ENCODE data around the gene ASAP2. TPM values are rescaled to one million over a fixed set of nuclear protein-coding genes. Genes with fewer than 3 reads are reported as not detected.

The ASAP2 gene
- total RNA-seq, 1 donor from 2014 or later, result 60.7 TPM

DNA sequence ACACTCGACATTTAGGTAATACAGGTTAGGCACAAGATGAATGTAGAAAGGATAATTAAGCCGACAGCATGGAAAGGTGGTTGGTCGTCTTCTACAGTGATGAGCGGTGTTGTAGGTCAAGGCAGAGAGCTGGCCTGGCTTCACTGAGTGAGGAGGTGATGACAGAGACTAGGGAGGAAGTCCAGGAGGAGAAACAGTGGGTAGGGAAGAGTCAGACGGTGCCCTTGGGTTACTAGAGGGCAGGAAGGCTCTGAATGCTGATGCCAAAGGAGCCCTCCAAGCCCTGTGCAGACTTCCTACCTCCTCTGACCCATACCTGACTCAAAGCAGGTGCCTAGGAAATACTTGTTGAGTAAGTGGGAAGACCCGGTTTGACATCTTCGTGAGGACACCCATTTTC lies 116.0 kb downstream of the ASAP2 start:
- no peak overlapping the region for H3K27ac Mint-ChIP-seq (ENCODE audit: unreplicated experiment)
- no peaks in the 10 kb centered on the region for H3K9me3 Mint-ChIP-seq (ENCODE audit: low read depth)
- TF ChIP-seq, protein P1, sequence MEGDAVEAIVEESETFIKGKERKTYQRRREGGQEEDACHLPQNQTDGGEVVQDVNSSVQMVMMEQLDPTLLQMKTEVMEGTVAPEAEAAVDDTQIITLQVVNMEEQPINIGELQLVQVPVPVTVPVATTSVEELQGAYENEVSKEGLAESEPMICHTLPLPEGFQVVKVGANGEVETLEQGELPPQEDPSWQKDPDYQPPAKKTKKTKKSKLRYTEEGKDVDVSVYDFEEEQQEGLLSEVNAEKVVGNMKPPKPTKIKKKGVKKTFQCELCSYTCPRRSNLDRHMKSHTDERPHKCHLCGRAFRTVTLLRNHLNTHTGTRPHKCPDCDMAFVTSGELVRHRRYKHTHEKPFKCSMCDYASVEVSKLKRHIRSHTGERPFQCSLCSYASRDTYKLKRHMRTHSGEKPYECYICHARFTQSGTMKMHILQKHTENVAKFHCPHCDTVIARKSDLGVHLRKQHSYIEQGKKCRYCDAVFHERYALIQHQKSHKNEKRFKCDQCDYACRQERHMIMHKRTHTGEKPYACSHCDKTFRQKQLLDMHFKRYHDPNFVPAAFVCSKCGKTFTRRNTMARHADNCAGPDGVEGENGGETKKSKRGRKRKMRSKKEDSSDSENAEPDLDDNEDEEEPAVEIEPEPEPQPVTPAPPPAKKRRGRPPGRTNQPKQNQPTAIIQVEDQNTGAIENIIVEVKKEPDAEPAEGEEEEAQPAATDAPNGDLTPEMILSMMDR (IDR thresholded peaks at IDR 0.05), result no peak
- peaks cover 15% of the 10 kb centered on the region for H3K4me1 Mint-ChIP-seq (ENCODE audit: low read depth)
- no peak for DNase-seq (ENCODE audit: low spot score)
- no peak overlapping the region for H3K4me3 Mint-ChIP-seq (ENCODE audit: unreplicated experiment)
- no peaks in the 10 kb centered on the region for H3K27me3 Mint-ChIP-seq (ENCODE audit: low read depth)
- peaks cover 16% of the 10 kb centered on the region for H3K36me3 Mint-ChIP-seq (ENCODE audit: low read depth)

DNA sequence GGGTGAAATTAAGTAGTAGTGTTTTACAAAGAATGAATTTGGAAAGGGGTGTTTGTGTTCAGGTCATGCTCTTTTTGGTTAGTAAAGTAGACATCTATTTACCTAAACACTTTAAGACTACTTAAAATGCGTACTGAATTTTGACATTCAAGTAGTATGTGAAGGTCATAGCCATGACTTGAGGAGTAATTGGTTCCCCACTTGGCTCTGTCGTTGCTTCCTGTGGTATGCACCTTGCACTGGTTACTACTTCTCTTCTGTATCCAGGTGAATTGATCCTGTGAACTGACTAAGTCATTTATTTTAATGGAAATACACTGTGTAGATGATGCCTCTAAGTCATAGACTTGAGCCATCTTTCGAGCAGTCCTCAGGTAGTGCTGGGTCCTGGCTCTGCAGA lies 118.8 kb downstream of the ASAP2 start:
- DNase-seq (ENCODE audit: low spot score), result no peak
- Mint-ChIP-seq H3K27ac (ENCODE audit: unreplicated experiment) (no peak overlapping the region), H3K27me3 (ENCODE audit: low read depth) (no peaks in the 10 kb centered on the region), H3K4me3 (ENCODE audit: unreplicated experiment) (no peak overlapping the region), H3K36me3 (ENCODE audit: low read depth) (peaks cover 29% of the 10 kb centered on the region), H3K9me3 (ENCODE audit: low read depth) (no peaks in the 10 kb centered on the region), H3K4me1 (ENCODE audit: low read depth) (peaks cover 29% of the 10 kb centered on the region)
- TF ChIP-seq, protein P1 (IDR thresholded peaks at IDR 0.05), result no peak

DNA sequence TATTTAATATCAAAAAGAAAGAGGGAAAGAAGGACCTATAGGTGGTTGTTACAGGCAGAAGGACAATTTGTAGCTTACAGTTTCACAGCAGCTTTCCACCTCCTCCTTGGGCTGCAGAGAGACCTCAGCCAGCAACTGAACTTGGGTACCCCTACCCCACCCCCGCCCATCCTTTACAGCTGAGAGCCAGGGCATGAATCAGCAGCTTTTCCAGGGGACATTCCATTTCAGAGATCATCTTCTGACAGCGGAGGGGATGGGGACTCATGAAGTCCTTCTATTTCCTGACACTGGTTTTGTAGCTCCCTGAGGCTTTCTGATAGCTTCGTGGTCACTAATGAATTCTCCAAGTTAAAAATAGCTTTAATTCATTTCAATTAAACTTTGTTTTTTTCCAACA lies 120.4 kb downstream of the ASAP2 start:
- H3K9me3 Mint-ChIP-seq (ENCODE audit: low read depth), result no peaks in the 10 kb centered on the region
- no peak overlapping the region for H3K4me3 Mint-ChIP-seq (ENCODE audit: unreplicated experiment)
- peak overlapping the region; percentile 83 for H3K27ac Mint-ChIP-seq (ENCODE audit: unreplicated experiment)
- TF ChIP-seq, protein P1 (IDR thresholded peaks at IDR 0.05), result no peak
- DNase-seq (ENCODE audit: low spot score), result no peak
- H3K27me3 Mint-ChIP-seq (ENCODE audit: low read depth), result no peaks in the 10 kb centered on the region
- peaks cover 28% of the 10 kb centered on the region for H3K36me3 Mint-ChIP-seq (ENCODE audit: low read depth)
- H3K4me1 Mint-ChIP-seq (ENCODE audit: low read depth), result peaks cover 42% of the 10 kb centered on the region

DNA sequence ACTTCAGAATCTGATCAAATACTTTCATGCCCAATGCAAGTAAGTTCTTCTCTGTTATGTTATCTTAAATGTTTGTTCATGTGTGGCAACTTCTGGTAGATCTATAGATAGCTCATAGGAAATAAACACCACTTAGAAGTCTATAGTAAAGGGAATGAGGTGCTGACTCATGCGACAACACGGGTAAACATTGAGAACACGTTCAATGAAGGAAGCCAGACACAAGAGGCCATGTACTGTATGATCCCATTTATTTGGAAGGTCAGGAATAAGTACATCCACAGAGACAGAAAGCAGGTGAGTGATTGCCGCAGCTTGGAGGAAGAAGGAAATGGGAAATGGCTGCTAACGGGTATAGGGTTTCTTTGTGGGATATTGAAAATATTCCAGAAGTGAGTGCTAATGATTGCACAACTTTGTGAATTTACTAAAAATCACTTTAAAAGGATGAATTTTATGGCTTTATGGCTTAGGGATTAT lies 121.3 kb downstream of the ASAP2 start:
- Mint-ChIP-seq H3K4me3 (ENCODE audit: unreplicated experiment) (no peak overlapping the region), H3K27ac (ENCODE audit: unreplicated experiment) (peak overlapping the region; percentile 20), H3K27me3 (ENCODE audit: low read depth) (no peaks in the 10 kb centered on the region), H3K4me1 (ENCODE audit: low read depth) (peaks cover 42% of the 10 kb centered on the region), H3K36me3 (ENCODE audit: low read depth) (peaks cover 25% of the 10 kb centered on the region), H3K9me3 (ENCODE audit: low read depth) (no peaks in the 10 kb centered on the region)
- TF ChIP-seq, protein P1 (IDR thresholded peaks at IDR 0.05), result no peak
- no peak for DNase-seq (ENCODE audit: low spot score)

DNA sequence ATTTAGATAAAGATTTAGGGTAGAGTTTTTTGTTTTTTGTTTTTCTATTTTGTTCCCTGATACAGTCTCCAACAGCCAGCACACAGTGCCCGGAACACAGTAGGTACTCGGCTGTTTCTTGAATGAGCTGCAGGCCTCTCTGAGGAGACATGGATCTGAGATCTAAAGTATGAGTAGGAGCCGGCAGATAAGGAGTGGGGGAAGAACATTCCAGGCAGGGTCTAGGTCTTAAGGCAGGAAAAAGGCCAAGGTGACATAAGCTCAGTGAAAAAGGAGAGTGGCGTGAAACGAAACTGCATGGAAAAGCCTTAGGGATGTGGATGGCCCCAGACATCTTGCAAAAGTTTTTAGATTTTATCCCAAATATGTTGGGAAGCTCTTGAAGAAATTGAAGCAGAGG lies 122.3 kb downstream of the ASAP2 start:
- Mint-ChIP-seq H3K36me3 (ENCODE audit: low read depth) (peaks cover 24% of the 10 kb centered on the region), H3K27ac (ENCODE audit: unreplicated experiment) (no peak overlapping the region), H3K27me3 (ENCODE audit: low read depth) (no peaks in the 10 kb centered on the region), H3K4me1 (ENCODE audit: low read depth) (peaks cover 51% of the 10 kb centered on the region), H3K9me3 (ENCODE audit: low read depth) (no peaks in the 10 kb centered on the region), H3K4me3 (ENCODE audit: unreplicated experiment) (no peak overlapping the region)
- DNase-seq (ENCODE audit: low spot score), result no peak
- TF ChIP-seq, protein P1 (IDR thresholded peaks at IDR 0.05), result no peak

Data from chondrocyte (in vitro differentiated cells).